Measurements from ENCODE around the gene TNKS1BP1. TPM values are rescaled to one million over a fixed set of nuclear protein-coding genes. Genes with fewer than 3 reads are reported as not detected.

The TNKS1BP1 gene
- polyA plus RNA-seq, 2 of the 4 experiments (the other 2 are of a cell fraction) = 35.0 to 53.1 TPM

GRCh38 chr11:57332694-57333440, 8.1 kb upstream of the TNKS1BP1 start (continued):
- TF ChIP-seq MAFK (IDR thresholded peaks at IDR 0.05; ENCODE audit: partially characterized antibody) (no peak), SREBF2 (IDR thresholded peaks at IDR 0.05) (no peak), HES2 (IDR thresholded peaks at IDR 0.05) (no peak), JUN (IDR thresholded peaks at IDR 0.05) (no peak), NFE2L2 (conservative IDR thresholded peaks at IDR 0.05; ENCODE audit: low read length) (no peak), NR3C1 (IDR thresholded peaks at IDR 0.05) (no peak), NPAS2 (CRISPR knock-in tag; IDR thresholded peaks at IDR 0.05; ENCODE audit: borderline replicate concordance) (no peak), FOSB (CRISPR knock-in tag; IDR thresholded peaks at IDR 0.05) (no peak), SMC3 (IDR thresholded peaks at IDR 0.05) (no peak)
- TF ChIP-seq, protein P1, sequence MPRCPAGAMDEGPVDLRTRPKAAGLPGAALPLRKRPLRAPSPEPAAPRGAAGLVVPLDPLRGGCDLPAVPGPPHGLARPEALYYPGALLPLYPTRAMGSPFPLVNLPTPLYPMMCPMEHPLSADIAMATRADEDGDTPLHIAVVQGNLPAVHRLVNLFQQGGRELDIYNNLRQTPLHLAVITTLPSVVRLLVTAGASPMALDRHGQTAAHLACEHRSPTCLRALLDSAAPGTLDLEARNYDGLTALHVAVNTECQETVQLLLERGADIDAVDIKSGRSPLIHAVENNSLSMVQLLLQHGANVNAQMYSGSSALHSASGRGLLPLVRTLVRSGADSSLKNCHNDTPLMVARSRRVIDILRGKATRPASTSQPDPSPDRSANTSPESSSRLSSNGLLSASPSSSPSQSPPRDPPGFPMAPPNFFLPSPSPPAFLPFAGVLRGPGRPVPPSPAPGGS (IDR thresholded peaks at IDR 0.05) = no peak

- peaks cover 18% of the 10 kb centered on the region for H3K4me1 ChIP-seq
- no peak overlapping the region for H3K27ac ChIP-seq
- WGBS (ENCODE audit: missing lambda C conversion rate) = 93% methylated on average over 14 of the region's 14 CpGs
- H3K4me3 ChIP-seq = no peak overlapping the region
- FAIRE-seq (no peak), DNase-seq (ENCODE audit: low read depth in 1 of 2, low spot score in 1 of 2) (no peak), ATAC-seq (no peak)
- ChIA-PET POLR2A (no interaction called here), CTCF (interaction anchor here (1.0 to 1.4 kb wide), 5 partner anchors 9 to 196 kb away, joined by 3 to 4 read pairs (median 3); no protein-coding TSS in a partner anchor)
- no peak for TF ChIP-seq KDM5A (IDR thresholded peaks at IDR 0.05)
- TF ChIP-seq, protein P1 (IDR thresholded peaks at IDR 0.05) = no peak
- no peak for TF ChIP-seq HOXA7 (CRISPR knock-in tag; IDR thresholded peaks at IDR 0.05)
- TF ChIP-seq, protein P2, sequence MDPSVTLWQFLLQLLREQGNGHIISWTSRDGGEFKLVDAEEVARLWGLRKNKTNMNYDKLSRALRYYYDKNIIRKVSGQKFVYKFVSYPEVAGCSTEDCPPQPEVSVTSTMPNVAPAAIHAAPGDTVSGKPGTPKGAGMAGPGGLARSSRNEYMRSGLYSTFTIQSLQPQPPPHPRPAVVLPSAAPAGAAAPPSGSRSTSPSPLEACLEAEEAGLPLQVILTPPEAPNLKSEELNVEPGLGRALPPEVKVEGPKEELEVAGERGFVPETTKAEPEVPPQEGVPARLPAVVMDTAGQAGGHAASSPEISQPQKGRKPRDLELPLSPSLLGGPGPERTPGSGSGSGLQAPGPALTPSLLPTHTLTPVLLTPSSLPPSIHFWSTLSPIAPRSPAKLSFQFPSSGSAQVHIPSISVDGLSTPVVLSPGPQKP (IDR thresholded peaks at IDR 0.05; ENCODE audit: low read depth, low read length) = no peak
- no peak for TF ChIP-seq HDAC2 (IDR thresholded peaks at IDR 0.05)
- no peak for TF ChIP-seq SMC3 (IDR thresholded peaks at IDR 0.05)
- no peak for TF ChIP-seq GATA3 (IDR thresholded peaks at IDR 0.05; ENCODE audit: borderline replicate concordance)
- TF ChIP-seq, protein P3, sequence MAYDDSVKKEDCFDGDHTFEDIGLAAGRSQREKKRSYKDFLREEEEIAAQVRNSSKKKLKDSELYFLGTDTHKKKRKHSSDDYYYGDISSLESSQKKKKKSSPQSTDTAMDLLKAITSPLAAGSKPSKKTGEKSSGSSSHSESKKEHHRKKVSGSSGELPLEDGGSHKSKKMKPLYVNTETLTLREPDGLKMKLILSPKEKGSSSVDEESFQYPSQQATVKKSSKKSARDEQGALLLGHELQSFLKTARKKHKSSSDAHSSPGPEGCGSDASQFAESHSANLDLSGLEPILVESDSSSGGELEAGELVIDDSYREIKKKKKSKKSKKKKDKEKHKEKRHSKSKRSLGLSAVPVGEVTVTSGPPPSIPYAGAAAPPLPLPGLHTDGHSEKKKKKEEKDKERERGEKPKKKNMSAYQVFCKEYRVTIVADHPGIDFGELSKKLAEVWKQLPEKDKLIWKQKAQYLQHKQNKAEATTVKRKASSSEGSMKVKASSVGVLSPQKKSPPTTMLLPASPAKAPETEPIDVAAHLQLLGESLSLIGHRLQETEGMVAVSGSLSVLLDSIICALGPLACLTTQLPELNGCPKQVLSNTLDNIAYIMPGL (CRISPR knock-in tag; IDR thresholded peaks at IDR 0.05; ENCODE audit: borderline replicate concordance) = no peak
- no peak for TF ChIP-seq ATOH8 (CRISPR knock-in tag; IDR thresholded peaks at IDR 0.05; ENCODE audit: low read depth)
- TF ChIP-seq HES2 (IDR thresholded peaks at IDR 0.05) = no peak
- no peak for TF ChIP-seq HOXB5 (CRISPR knock-in tag; IDR thresholded peaks at IDR 0.05)
- TF ChIP-seq NPAS2 (CRISPR knock-in tag; IDR thresholded peaks at IDR 0.05; ENCODE audit: borderline replicate concordance) = no peak
- no peak for TF ChIP-seq POLR2A (IDR thresholded peaks at IDR 0.05; ENCODE audit: low read length)
- no peak for TF ChIP-seq CHD4 (IDR thresholded peaks at IDR 0.05; ENCODE audit: borderline replicate concordance)
- TF ChIP-seq PHF8 (IDR thresholded peaks at IDR 0.05; ENCODE audit: borderline replicate concordance, low read depth) = no peak
- no peak overlapping the region for H3K4me2 ChIP-seq
- no peaks in the 10 kb centered on the region for H3K9me3 ChIP-seq
Observed at GRCh38 chr11:57331720-57332119, 7.0 kb upstream of the TNKS1BP1 start.

Data from A549 (cell line).